Kidney epithelial cell (primary cell): ENCODE data around the gene S100A5. TPM values are rescaled to one million over a fixed set of nuclear protein-coding genes. Genes with fewer than 3 reads are reported as not detected.
"Not testable (repeated sequence)": the region's sequence is repeated elsewhere in the genome, so short reads cannot be mapped to it uniquely, and the experiment has no call there.

Experiments
- DNase-seq: peaks from one replicate; pipeline ENCODE4 v3.0.0-alpha.2; 2010; ENCODE audit warnings: low read depth
- H3K27me3 ChIP-seq: 2 replicates; pipeline ENCODE4 v1.6.0; 2011; ENCODE audit warnings: low read length; ENCODE audit not compliant: control insufficient read depth, insufficient read depth
- H3K36me3 ChIP-seq: 2 replicates; pipeline ENCODE4 v1.5.1; 2011; ENCODE audit warnings: low read length; ENCODE audit not compliant: control insufficient read depth, insufficient read depth
- H3K4me3 ChIP-seq: 2 replicates; pipeline ENCODE4 v1.5.1; 2011; ENCODE audit warnings: low read depth, mild to moderate bottlenecking, control low read depth, low read length
- CTCF ChIP-seq: IDR thresholded peaks from 2 replicates; pipeline ENCODE4 v1.5.1; 2011; ENCODE audit warnings: mild to moderate bottlenecking, moderate library complexity, low read length, control low read depth, inconsistent platforms; ENCODE audit not compliant: insufficient read depth, poor library complexity, severe bottlenecking
- total RNA-seq: library from RNA; depleted of rRNA; stranded (reverse); fragments of >200 nt; gene quantifications from 2 replicates; pipeline ENCODE4 v1.2.3, GENCODE V29; 2015

Gene S100A5
- 0.75 TPM in 1 of 2 replicates, not detected in the other for total RNA-seq

GRCh38 chr1:153540394-153541361 is at the start of gene S100A5:
Gene S100A5, minus strand, starts transcription at chr1:153540934. Its CDS starts 743 bp downstream, at chr1:153540191.
- Histone ChIP-seq H3K4me3 (no peak within 1 kb of the TSS), H3K36me3 (no peaks in the 10 kb centered on the region), H3K27me3 (no peaks in the 10 kb centered on the region)
- DNase-seq = peak; percentile 68
- no peak for TF ChIP-seq CTCF

GRCh38 chr1:153588482-153588881 is 47.7 kb upstream of the S100A5 start:
- Histone ChIP-seq H3K4me3 (no peak overlapping the region), H3K27me3 (no peaks in the 10 kb centered on the region), H3K36me3 (no peaks in the 10 kb centered on the region)
- TF ChIP-seq CTCF = no peak
- DNase-seq = no peak

GRCh38 chr1:153588033-153588432 is 47.3 kb upstream of the S100A5 start:
- not testable (repeated sequence) for H3K27me3 ChIP-seq, H3K36me3 ChIP-seq, DNase-seq, H3K4me3 ChIP-seq

GRCh38 chr1:153587314-153587713 is 46.6 kb upstream of the S100A5 start:
- Histone ChIP-seq H3K27me3 (no peaks in the 10 kb centered on the region), H3K36me3 (no peaks in the 10 kb centered on the region), H3K4me3 (no peak overlapping the region)
- DNase-seq = no peak
- TF ChIP-seq CTCF = no peak

GRCh38 chr1:153586347-153586746 is 45.6 kb upstream of the S100A5 start:
- no peaks in the 10 kb centered on the region for H3K27me3 ChIP-seq
- DNase-seq = no peak
- no peak for TF ChIP-seq CTCF
- no peak overlapping the region for H3K4me3 ChIP-seq
- H3K36me3 ChIP-seq = no peaks in the 10 kb centered on the region

- TF ChIP-seq CTCF = no peak
- Histone ChIP-seq H3K4me3 (no peak overlapping the region), H3K36me3 (no peaks in the 10 kb centered on the region), H3K27me3 (no peaks in the 10 kb centered on the region)
- no peak for DNase-seq
Measured at GRCh38 chr1:153585006-153585405, 44.3 kb upstream of the S100A5 start.
